Muscle layer of duodenum (tissue), 2 donors: Measurements from ENCODE around the gene POLH.
"Not testable (repeated sequence)": the region's sequence is repeated elsewhere in the genome, so short reads cannot be mapped to it uniquely, and the experiment has no call there.

Experiments
- H3K27ac ChIP-seq: one replicate; pipeline ENCODE4 v1.7.0; 2013; ENCODE audit warnings: mild to moderate bottlenecking, low read length
- H3K27me3 ChIP-seq: one replicate; pipeline ENCODE4 v1.7.0; 2013; ENCODE audit warnings: low read depth, mild to moderate bottlenecking, control low read depth, low read length
- H3K36me3 ChIP-seq, 2 donors: one replicate each; pipeline ENCODE4 v1.7.0; 2013; ENCODE audit warnings: low read length in 2 of 2, control low read depth in 1 of 2, mild to moderate bottlenecking in 1 of 2; ENCODE audit not compliant: insufficient read depth in 2 of 2, control insufficient read depth in 1 of 2
- H3K4me1 ChIP-seq, 2 donors: one replicate each; pipeline ENCODE4 v1.7.0; 2013; ENCODE audit warnings: low read length in 2 of 2, mild to moderate bottlenecking in 2 of 2, control low read depth in 1 of 2, moderate library complexity in 1 of 2; ENCODE audit not compliant: insufficient read depth in 2 of 2, control insufficient read depth in 1 of 2
- H3K4me3 ChIP-seq, 2 donors: one replicate each; pipeline ENCODE4 v1.7.0; 2013; ENCODE audit warnings: low read length in 2 of 2, low read depth in 1 of 2, mild to moderate bottlenecking in 1 of 2
- H3K9me3 ChIP-seq, 2 donors: one replicate each; pipeline ENCODE4 v1.7.0; 2013; ENCODE audit warnings: low read length in 2 of 2, control low read depth in 1 of 2, mild to moderate bottlenecking in 1 of 2; ENCODE audit not compliant: control insufficient read depth in 1 of 2
- donor health status: healthy.

Gene POLH

DNA sequence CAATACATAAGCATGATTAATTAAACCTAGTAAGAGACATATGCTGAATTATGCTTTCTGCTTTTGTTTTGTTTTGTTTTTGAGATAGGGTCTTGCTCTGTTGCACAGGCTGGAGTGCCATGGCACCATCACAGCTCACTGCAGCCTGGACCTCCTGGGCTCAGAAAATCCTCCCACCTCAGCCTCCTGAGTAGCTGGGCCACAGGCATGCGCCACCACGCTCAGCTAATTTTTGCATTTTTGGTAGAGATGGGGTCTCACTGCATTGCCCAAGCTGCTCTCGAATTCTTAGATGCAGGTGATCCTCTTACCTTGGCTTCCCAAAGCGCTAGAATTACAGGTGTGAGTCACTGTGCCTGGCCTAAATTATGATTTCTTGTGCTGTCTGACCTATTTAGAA, 4.0 kb upstream of the POLH start:
- Histone ChIP-seq H3K36me3 (peaks cover 22 to 39% of the 10 kb centered on the region in 2 donors), H3K9me3 (no peaks in the 10 kb centered on the region), H3K4me1 (peaks cover under 1 to 13% of the 10 kb centered on the region in 2 donors), H3K4me3 (no peak overlapping the region), H3K27ac (no peak overlapping the region), H3K27me3 (no peaks in the 10 kb centered on the region)

- Histone ChIP-seq H3K27ac (peak overlapping the region; percentile 39), H3K9me3 (no peaks in the 10 kb centered on the region), H3K36me3 (peaks cover 14 to 20% of the 10 kb centered on the region in 2 donors), H3K4me1 (peaks cover 6 to 22% of the 10 kb centered on the region in 2 donors), H3K4me3 (peak overlapping the region; percentile 97), H3K27me3 (no peaks in the 10 kb centered on the region)
These were observed 747 bp upstream of the POLH start for GRCh38 chr6:43575105-43575771.

GRCh38 chr6:43578748-43579147, 2.8 kb downstream of the POLH start:
- peaks cover 6 to 22% of the 10 kb centered on the region in 2 donors for H3K4me1 ChIP-seq
- no peaks in the 10 kb centered on the region for H3K27me3 ChIP-seq
- H3K27ac ChIP-seq: no peak overlapping the region
- no peak overlapping the region for H3K4me3 ChIP-seq
- H3K36me3 ChIP-seq: peaks cover 7 to 17% of the 10 kb centered on the region in 2 donors
- no peaks in the 10 kb centered on the region for H3K9me3 ChIP-seq

DNA sequence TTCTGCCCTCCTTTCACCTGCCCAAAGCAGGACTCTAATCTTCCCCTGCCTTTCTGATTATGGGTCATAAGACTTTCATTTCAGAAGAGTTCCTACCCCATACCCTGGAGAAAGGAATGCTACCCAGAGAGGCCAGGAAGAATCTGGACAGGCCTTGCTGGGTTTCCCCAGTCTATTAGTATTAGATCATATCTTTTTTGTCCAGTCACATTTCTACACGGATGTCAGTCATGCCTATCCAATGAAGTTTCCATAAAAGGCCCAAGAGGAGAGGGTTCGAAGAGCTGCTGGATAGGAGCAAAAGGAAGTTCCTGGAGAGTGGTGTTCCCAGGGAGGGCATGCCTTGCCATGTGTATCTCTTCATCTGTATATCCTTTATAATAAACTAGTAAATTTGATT, 3.2 kb downstream of the POLH start:
- no peaks in the 10 kb centered on the region for H3K9me3 ChIP-seq
- peaks cover 11 to 21% of the 10 kb centered on the region in 2 donors for H3K36me3 ChIP-seq
- no peaks in the 10 kb centered on the region for H3K27me3 ChIP-seq
- H3K4me1 ChIP-seq: peaks cover 6 to 22% of the 10 kb centered on the region in 2 donors
- no peak overlapping the region for H3K27ac ChIP-seq
- H3K4me3 ChIP-seq: no peak overlapping the region

- H3K27me3 ChIP-seq: no peaks in the 10 kb centered on the region
- H3K4me3 ChIP-seq: no peak overlapping the region
- H3K9me3 ChIP-seq: no peaks in the 10 kb centered on the region
- H3K27ac ChIP-seq: no peak overlapping the region
- peaks cover 22 to 50% of the 10 kb centered on the region in 2 donors for H3K36me3 ChIP-seq
- peaks cover 0 to under 1% of the 10 kb centered on the region in 2 donors for H3K4me1 ChIP-seq
These were observed 6.9 kb downstream of the POLH start for GRCh38 chr6:43582911-43583310.

DNA sequence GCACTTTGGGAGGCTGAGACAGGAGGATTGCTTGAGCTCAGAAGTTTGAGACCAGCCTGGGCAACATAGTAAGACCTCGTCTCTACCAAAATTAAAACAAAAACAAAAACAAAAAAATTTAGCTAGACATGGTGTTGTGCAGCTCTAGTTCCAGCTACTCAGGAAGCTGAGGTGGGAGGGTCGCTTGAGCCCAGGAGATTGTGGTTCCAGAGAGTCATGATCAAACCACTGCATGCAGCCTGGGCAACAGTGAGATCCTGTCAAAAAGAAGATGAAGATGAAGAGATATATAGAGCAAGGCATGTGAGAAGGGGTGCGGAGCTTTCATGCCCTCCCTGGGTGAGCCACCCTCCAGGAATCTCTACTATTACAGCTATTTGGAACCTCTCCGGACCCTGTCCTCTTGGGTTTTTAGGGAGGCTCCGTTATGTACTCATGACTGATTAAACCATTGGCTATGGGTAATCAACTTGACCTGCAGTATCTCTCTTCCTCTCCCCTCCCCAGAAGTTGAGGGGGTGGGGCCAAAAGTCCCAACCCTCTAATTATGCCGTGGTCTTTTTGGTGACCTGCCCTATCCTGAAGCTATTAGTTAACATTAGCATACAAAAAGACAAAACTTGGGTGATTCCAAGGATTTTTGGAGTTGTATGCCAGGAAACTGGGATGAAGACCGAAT, 9.0 kb downstream of the POLH start:
- Histone ChIP-seq H3K27ac (no peak overlapping the region), H3K27me3 (no peaks in the 10 kb centered on the region), H3K9me3 (no peaks in the 10 kb centered on the region), H3K4me1 (no peaks in the 10 kb centered on the region), H3K4me3 (no peak overlapping the region), H3K36me3 (peaks cover 22 to 57% of the 10 kb centered on the region in 2 donors)

- Histone ChIP-seq H3K27me3 (no peaks in the 10 kb centered on the region), H3K9me3 (no peaks in the 10 kb centered on the region), H3K4me3 (no peak overlapping the region), H3K36me3 (peaks cover 19 to 55% of the 10 kb centered on the region in 2 donors), H3K27ac (no peak overlapping the region), H3K4me1 (no peaks in the 10 kb centered on the region)
These were observed 12.2 kb downstream of the POLH start for GRCh38 chr6:43588194-43588593.

DNA sequence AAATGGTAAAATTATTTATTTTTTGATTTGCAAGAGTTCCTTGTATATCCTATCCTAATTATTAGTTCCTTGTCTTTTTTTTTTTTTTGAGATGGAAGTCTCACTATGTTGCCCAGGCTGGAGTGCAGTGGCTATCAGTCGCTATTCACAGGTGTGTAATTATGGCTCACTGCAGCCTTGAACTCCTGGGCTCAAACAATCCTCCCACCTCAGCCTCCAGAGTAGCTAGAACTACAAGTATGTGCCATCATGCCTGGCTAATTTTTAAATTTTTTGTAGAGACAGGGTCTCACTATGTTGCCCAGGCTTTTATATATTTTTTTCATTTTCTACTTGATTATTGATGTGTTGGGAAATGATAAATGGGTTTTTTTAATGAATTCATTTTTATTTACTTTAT, 13.6 kb downstream of the POLH start:
- not testable (repeated sequence) for H3K27me3 ChIP-seq, H3K4me1 ChIP-seq, H3K9me3 ChIP-seq, H3K4me3 ChIP-seq, H3K27ac ChIP-seq
- H3K36me3 ChIP-seq: peaks cover 7 to 42% of the 10 kb centered on the region in 2 donors

DNA sequence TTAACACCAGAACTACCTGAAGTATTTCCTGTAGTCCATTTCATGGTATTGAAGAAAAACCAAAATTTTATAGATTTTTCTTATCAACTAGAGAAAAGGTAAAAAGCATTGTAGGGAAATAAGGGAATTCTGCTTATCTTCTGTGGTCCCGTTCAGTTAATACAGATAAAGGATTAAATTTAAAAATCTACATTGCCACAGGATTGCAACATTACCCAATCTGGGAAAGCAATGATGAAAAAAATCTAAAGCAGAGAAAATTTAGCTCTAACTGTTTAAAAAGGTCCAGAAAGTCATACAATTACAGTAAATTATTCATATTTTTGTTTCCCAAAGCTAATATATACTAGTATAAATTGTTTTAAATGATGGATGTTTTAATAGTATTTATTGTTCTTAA, 18.0 kb downstream of the POLH start:
- Histone ChIP-seq H3K27ac (no peak overlapping the region), H3K27me3 (no peaks in the 10 kb centered on the region), H3K9me3 (no peaks in the 10 kb centered on the region), H3K4me1 (no peaks in the 10 kb centered on the region), H3K36me3 (peaks cover 4 to 23% of the 10 kb centered on the region in 2 donors), H3K4me3 (no peak overlapping the region)

DNA sequence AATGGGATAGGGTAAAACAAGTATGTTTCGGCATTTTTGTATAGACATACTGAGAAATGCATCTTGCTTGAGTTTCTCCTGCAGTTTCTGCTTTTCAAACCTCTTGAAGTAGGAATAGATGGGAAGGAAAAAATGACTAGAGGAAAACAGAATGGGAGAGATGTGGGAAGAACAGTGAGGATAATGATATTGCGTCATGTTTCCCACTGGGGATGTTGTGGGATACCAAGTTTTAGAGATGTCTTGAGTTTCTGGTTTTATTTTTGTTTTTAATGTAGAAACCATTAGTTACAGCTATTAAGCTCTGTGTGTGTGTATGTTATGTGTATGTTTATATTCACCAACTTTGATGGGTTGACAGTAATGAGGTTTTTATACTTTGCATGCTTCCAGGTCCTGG, 24.6 kb downstream of the POLH start:
- peaks cover 29 to 37% of the 10 kb centered on the region in 2 donors for H3K36me3 ChIP-seq
- no peaks in the 10 kb centered on the region for H3K4me1 ChIP-seq
- no peak overlapping the region for H3K27ac ChIP-seq
- no peaks in the 10 kb centered on the region for H3K9me3 ChIP-seq
- no peak overlapping the region for H3K4me3 ChIP-seq
- no peaks in the 10 kb centered on the region for H3K27me3 ChIP-seq

- H3K27me3 ChIP-seq: no peaks in the 10 kb centered on the region
- H3K4me1 ChIP-seq: no peaks in the 10 kb centered on the region
- H3K4me3 ChIP-seq: no peak overlapping the region
- no peaks in the 10 kb centered on the region for H3K9me3 ChIP-seq
- no peak overlapping the region for H3K27ac ChIP-seq
- peaks cover 26 to 29% of the 10 kb centered on the region in 2 donors for H3K36me3 ChIP-seq
These were observed 28.2 kb downstream of the POLH start for GRCh38 chr6:43604174-43604573.
